AG04450 (cell line): ENCODE measurements around the gene RPL27A. TPM values are rescaled to one million over a fixed set of nuclear protein-coding genes. Genes with fewer than 3 reads are reported as not detected.

ENCODE experiments used
- CTCF ChIA-PET: fragments of 300-600, 350-600 bp; formaldehyde crosslinking; extraction: SDS; loops from one replicate; lab custom pipeline; 2022; ENCODE audit warnings: antibody characterized with exemption, inconsistent platforms; lab: Charles Lee
- POLR2A ChIA-PET: fragments of 350-600 bp; formaldehyde crosslinking; extraction: SDS; loops from one replicate; lab custom pipeline; 2021; ENCODE audit warnings: antibody characterized with exemption, inconsistent platforms; lab: Yijun Ruan, JAX
- DNase-seq: peaks from one replicate; pipeline ENCODE4 v3.0.0-alpha.2; 2011; ENCODE audit warnings: low read depth, low spot score
- H3K27ac ChIP-seq: one replicate; pipeline ENCODE4 v1.5.1; 2012; ENCODE audit warnings: low read depth, low read length, control low read depth
- H3K27me3 ChIP-seq: one replicate; pipeline ENCODE4 v1.6.0; 2012; ENCODE audit warnings: low read length; ENCODE audit not compliant: control insufficient read depth, insufficient read depth
- H3K4me3 ChIP-seq: 2 replicates; pipeline ENCODE4 v1.5.1; 2011; ENCODE audit warnings: mild to moderate bottlenecking, low read depth, low read length, control low read depth
- H3K9me3 ChIP-seq: 2 replicates; pipeline ENCODE4 v1.5.1; 2012; ENCODE audit warnings: low read length; ENCODE audit not compliant: control insufficient read depth, insufficient read depth
- CTCF ChIP-seq: IDR thresholded peaks from 2 replicates; pipeline ENCODE4 v1.5.1; 2011; ENCODE audit warnings: low read depth, low read length, control low read depth, inconsistent platforms
- polyA plus RNA-seq: library from polyadenylated mRNA; depleted of rRNA; stranded (reverse); fragments of >200 nt; gene quantifications from 2 replicates; pipeline ENCODE4 v1.2.3, GENCODE V29; 2011

RPL27A gene
- polyA plus RNA-seq, 1 experiment, result 941 TPM

DNA sequence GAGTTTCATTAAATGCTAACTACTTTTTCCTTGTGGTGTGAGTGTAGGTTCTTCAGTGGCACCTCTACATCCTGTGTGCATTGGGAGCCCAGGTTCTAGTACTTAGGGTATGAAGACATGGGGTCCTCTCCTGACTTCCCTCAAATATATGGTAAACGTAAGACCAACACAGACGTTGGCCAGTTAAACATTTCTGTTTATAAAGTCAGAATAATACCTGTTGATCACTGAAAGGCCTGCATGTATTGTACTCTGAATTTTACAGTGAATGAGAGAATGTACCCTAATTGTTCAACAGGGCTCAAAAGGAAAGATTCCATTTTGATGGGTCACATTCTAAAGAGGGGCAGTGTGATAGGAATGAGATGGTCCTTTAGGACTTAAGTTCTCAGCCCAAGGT lies 3.2 kb downstream of the RPL27A start:
- Histone ChIP-seq H3K9me3 (no peaks in the 10 kb centered on the region; the same call in 1 of the 2 replicates), H3K27ac (no peak overlapping the region), H3K27me3 (no peaks in the 10 kb centered on the region), H3K4me3 (no peak overlapping the region)
- CTCF ChIA-PET, result no interaction called here
- no peak for TF ChIP-seq CTCF
- no peak for DNase-seq
- POLR2A ChIA-PET, result interaction anchor here (0.6 to 1.1 kb wide), 2 partner anchors 15 to 128 kb away, joined by 3 to 4 read pairs; no protein-coding TSS in a partner anchor

GRCh38 chr11:8686325-8686724 lies 3.7 kb downstream of the RPL27A start:
- Histone ChIP-seq H3K27ac (peak overlapping the region; percentile 39), H3K9me3 (no peaks in the 10 kb centered on the region; the same call in 1 of the 2 replicates), H3K27me3 (no peaks in the 10 kb centered on the region), H3K4me3 (no peak overlapping the region)
- no peak for TF ChIP-seq CTCF
- POLR2A ChIA-PET, result interaction anchor here (0.6 to 1.1 kb wide), 4 partner anchors 15 to 278 kb away, joined by 3 to 14 read pairs (median 5); partner anchors contain the start of gene TMEM9B
- DNase-seq, result no peak
- CTCF ChIA-PET, result no interaction called here

- ChIA-PET POLR2A (interaction anchor here (0.5 to 2.0 kb wide), 21 partner anchors 9 to 275 kb away, joined by 3 to 26 read pairs (median 4); partner anchors contain the start of genes AKIP1 and TMEM9B), CTCF (interaction anchor here (0.8 to 1.2 kb wide), 5 partner anchors 125 to 449 kb away, joined by 3 to 4 read pairs (median 4); no protein-coding TSS in a partner anchor)
- TF ChIP-seq CTCF, result no peak; the same call in 1 of the 2 replicates
These were observed 6.1 kb downstream of the RPL27A start for GRCh38 chr11:8688414-8689362.

DNA sequence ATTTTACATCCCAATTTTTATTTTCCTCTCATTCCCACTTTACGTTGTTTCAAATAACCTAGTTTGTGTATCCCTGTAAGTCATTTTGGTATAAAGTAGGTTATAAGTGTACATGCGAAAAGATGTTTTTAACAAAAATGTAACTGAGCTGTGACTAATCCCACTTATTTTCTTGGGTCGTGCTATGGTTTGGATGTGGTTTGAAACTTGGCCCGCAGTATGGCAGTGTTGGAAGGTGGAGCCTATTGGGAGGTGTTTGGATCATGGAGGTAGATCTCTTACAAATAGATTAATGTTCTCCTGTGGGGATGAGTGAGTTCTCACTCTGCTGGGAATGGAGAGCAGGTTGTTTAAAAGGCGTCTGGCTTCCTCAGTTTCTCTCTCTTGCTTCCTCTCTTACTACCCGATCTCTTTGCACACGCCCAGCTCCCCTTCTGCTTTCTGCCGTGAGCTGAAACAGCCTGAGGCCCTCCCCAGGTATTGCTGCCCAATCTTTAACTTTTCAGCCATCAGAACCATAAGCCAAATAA lies 7.2 kb downstream of the RPL27A start:
- H3K27me3 ChIP-seq, result no peaks in the 10 kb centered on the region
- H3K4me3 ChIP-seq, result no peak overlapping the region
- no peak for TF ChIP-seq CTCF
- no peaks in the 10 kb centered on the region; the same call in 1 of the 2 replicates for H3K9me3 ChIP-seq
- CTCF ChIA-PET, result interaction anchor here (1.9 kb wide), 1 partner anchor 271 kb away, joined by 7 read pairs; no protein-coding TSS in a partner anchor
- POLR2A ChIA-PET, result interaction anchor here (0.7 to 2.0 kb wide), 3 partner anchors 30 to 121 kb away, joined by 4 to 26 read pairs (median 10); a partner anchor contains a TSS
- DNase-seq, result no peak
- H3K27ac ChIP-seq, result no peak overlapping the region

More at GRCh38 chr11:8688414-8689362, 6.1 kb downstream of the RPL27A start:
- Histone ChIP-seq H3K27ac (peak overlapping the region; percentile 62), H3K9me3 (no peaks in the 10 kb centered on the region; the same call in 1 of the 2 replicates), H3K4me3 (peak overlapping the region; percentile 62), H3K27me3 (no peaks in the 10 kb centered on the region)
- peak; percentile 90 for DNase-seq
